HEK293 (cell line): ENCODE results near the gene S1PR1.

ENCODE experiments used
- CTCF ChIA-PET: fragments of 350-600 bp; formaldehyde crosslinking; extraction: SDS; loops from one replicate; lab custom pipeline; 2021; ENCODE audit warnings: antibody characterized with exemption; lab: Yijun Ruan, JAX
- POLR2A ChIA-PET: fragments of 300-600 bp; formaldehyde crosslinking; extraction: SDS; loops from one replicate; lab custom pipeline; 2020; ENCODE audit warnings: antibody characterized with exemption, inconsistent platforms; lab: Yijun Ruan, JAX
- H3K27ac ChIP-seq: fragments of 200-500 bp; sonication (Bioruptor generic); 2 replicates; pipeline ENCODE4 v1.5.1; 2014; ENCODE audit warnings: low read depth, low read length, control low read depth, inconsistent platforms; ENCODE audit errors: extremely low read depth
- H3K36me3 ChIP-seq, 2 experiments: fragments of 200-500 bp in 1 of 2; sonication (Bioruptor generic) in 1 of 2; 1 replicate in 1 of 2; 2 replicates in 1 of 2; pipeline ENCODE4 v1.5.1; 2014 to 2017; ENCODE audit warnings: inconsistent platforms in 2 of 2, low read length in 2 of 2; ENCODE audit not compliant: control insufficient read depth in 2 of 2, insufficient read depth in 1 of 2
- H3K4me1 ChIP-seq: fragments of 200-500 bp; sonication (Bioruptor generic); 2 replicates; pipeline ENCODE4 v1.5.1; 2014; ENCODE audit warnings: mild to moderate bottlenecking, low read length, inconsistent platforms; ENCODE audit not compliant: control insufficient read depth, insufficient read depth
- H3K4me3 ChIP-seq: 2 replicates; pipeline ENCODE4 v1.5.1; 2011; ENCODE audit warnings: low read depth, mild to moderate bottlenecking, control low read depth, low read length, moderate library complexity
- H3K9me3 ChIP-seq: fragments of 200-500 bp; sonication (Bioruptor generic); 2 replicates; pipeline ENCODE4 v1.5.1; 2014; ENCODE audit warnings: low read depth, low read length, inconsistent platforms; ENCODE audit not compliant: control insufficient read depth, insufficient read depth
- FEZF1 ChIP-seq: fragments of 450-650 bp; formaldehyde crosslinking; IDR thresholded peaks from 2 replicates; pipeline ENCODE4 v1.5.1; 2016; ENCODE audit warnings: missing biosample characterization, missing genetic modification characterization
- KLF1 ChIP-seq: fragments of 450-650 bp; formaldehyde crosslinking; IDR thresholded peaks from 2 replicates; pipeline ENCODE4 v1.5.1; 2016; ENCODE audit warnings: missing biosample characterization, missing genetic modification characterization
- PRDM10 ChIP-seq: fragments of 450-650 bp; formaldehyde crosslinking; IDR thresholded peaks from 2 replicates; pipeline ENCODE4 v1.5.1; 2016; ENCODE audit warnings: missing biosample characterization, missing genetic modification characterization
- REST ChIP-seq: fragments of 450-650 bp; formaldehyde crosslinking; IDR thresholded peaks from 2 replicates; pipeline ENCODE4 v1.5.1; 2016; ENCODE audit warnings: missing biosample characterization, missing genetic modification characterization
- SP2 ChIP-seq: fragments of 450-650 bp; formaldehyde crosslinking; IDR thresholded peaks from 2 replicates; pipeline ENCODE4 v1.5.1; 2016; ENCODE audit warnings: missing biosample characterization, missing genetic modification characterization
- ZBTB17 ChIP-seq: fragments of 450-650 bp; formaldehyde crosslinking; IDR thresholded peaks from 2 replicates; pipeline ENCODE4 v1.5.1; 2016; ENCODE audit warnings: missing biosample characterization, missing genetic modification characterization
- ZBTB21 ChIP-seq: fragments of 450-650 bp; formaldehyde crosslinking; IDR thresholded peaks from 2 replicates; pipeline ENCODE4 v1.5.1; 2017; ENCODE audit warnings: missing biosample characterization, missing genetic modification characterization
- ZEB2 ChIP-seq: fragments of 450-650 bp; formaldehyde crosslinking; IDR thresholded peaks from 2 replicates; pipeline ENCODE4 v1.5.1; 2016; ENCODE audit warnings: missing biosample characterization, missing genetic modification characterization
- ZNF10 ChIP-seq: fragments of 450-650 bp; formaldehyde crosslinking; IDR thresholded peaks from 2 replicates; pipeline ENCODE4 v1.5.1; 2017; ENCODE audit warnings: missing biosample characterization, missing genetic modification characterization
- ZNF175 ChIP-seq: fragments of 450-650 bp; formaldehyde crosslinking; IDR thresholded peaks from 2 replicates; pipeline ENCODE4 v1.5.1; 2016; ENCODE audit warnings: missing biosample characterization, missing genetic modification characterization
- ZNF24 ChIP-seq: fragments of 450-650 bp; formaldehyde crosslinking; IDR thresholded peaks from 2 replicates; pipeline ENCODE4 v1.5.1; 2016; ENCODE audit warnings: missing biosample characterization, missing genetic modification characterization
- ZNF362 ChIP-seq: fragments of 450-650 bp; formaldehyde crosslinking; IDR thresholded peaks from 2 replicates; pipeline ENCODE4 v1.5.1; 2016; ENCODE audit warnings: missing biosample characterization, missing genetic modification characterization
- ZNF518A ChIP-seq: fragments of 450-650 bp; formaldehyde crosslinking; conservative IDR thresholded peaks from 2 replicates; pipeline ENCODE4 v1.5.1; 2016; ENCODE audit warnings: low read depth, missing biosample characterization, missing genetic modification characterization
- ZNF529 ChIP-seq: fragments of 450-650 bp; formaldehyde crosslinking; IDR thresholded peaks from 2 replicates; pipeline ENCODE4 v1.5.1; 2017; ENCODE audit warnings: missing genetic modification characterization, missing biosample characterization; ENCODE audit not compliant: insufficient replicate concordance
- ZNF610 ChIP-seq: fragments of 450-650 bp; formaldehyde crosslinking; IDR thresholded peaks from 2 replicates; pipeline ENCODE4 v1.5.1; 2016; ENCODE audit warnings: missing biosample characterization, missing genetic modification characterization, borderline replicate concordance
- ZNF626 ChIP-seq: fragments of 450-650 bp; sonication (Bioruptor Pico); formaldehyde crosslinking; IDR thresholded peaks from 2 replicates; pipeline ENCODE4 v1.5.1; 2018; ENCODE audit warnings: missing biosample characterization, missing genetic modification characterization, inconsistent platforms
- ZNF639 ChIP-seq: fragments of 450-650 bp; formaldehyde crosslinking; IDR thresholded peaks from 2 replicates; pipeline ENCODE4 v1.5.1; 2016; ENCODE audit warnings: missing biosample characterization, missing genetic modification characterization
- ZNF76 ChIP-seq: fragments of 450-650 bp; formaldehyde crosslinking; IDR thresholded peaks from 2 replicates; pipeline ENCODE4; 2016; ENCODE audit warnings: low read depth, missing biosample characterization, missing genetic modification characterization, borderline replicate concordance
- ZSCAN16 ChIP-seq: fragments of 450-650 bp; formaldehyde crosslinking; IDR thresholded peaks from 2 replicates; pipeline ENCODE4 v1.5.1; 2016; ENCODE audit warnings: missing biosample characterization, missing genetic modification characterization

Gene S1PR1

GRCh38 chr1:101244842-101245241, 8.0 kb downstream of the S1PR1 start:
- H3K27ac ChIP-seq: no peak overlapping the region
- TF ChIP-seq ZSCAN16 (tag by site-specific recombination) (no peak), PRDM10 (tag by site-specific recombination) (no peak), ZNF10 (tag by site-specific recombination) (no peak), ZEB2 (no peak), ZNF610 (tag by site-specific recombination) (0 out of 2 replicates have a peak, but pooled peaks have one; percentile 15), ZNF175 (no peak), ZNF362 (tag by site-specific recombination) (peak; percentile 82), ZNF626 (tag by site-specific recombination) (no peak), ZNF24 (tag by site-specific recombination) (no peak), FEZF1 (tag by site-specific recombination) (no peak), ZBTB17 (tag by site-specific recombination) (0 out of 2 replicates have a peak, but pooled peaks have one; percentile 32), ZNF518A (no peak)
- H3K4me3 ChIP-seq: no peak overlapping the region
- 0 out of 2 replicates have a peak, but pooled peaks cover 4% of the 10 kb centered on the region for H3K4me1 ChIP-seq
- POLR2A ChIA-PET: no interaction called here
- peaks cover 0 to 4% of the 10 kb centered on the region in 2 experiments; a peak in 2 of 3 replicates for H3K36me3 ChIP-seq
- CTCF ChIA-PET: interaction anchor here (0.7 to 3.1 kb wide), 5 partner anchors 43 to 324 kb away, joined by 3 to 10 read pairs (median 4); no protein-coding TSS in a partner anchor
- H3K9me3 ChIP-seq: no peaks in the 10 kb centered on the region

- POLR2A ChIA-PET: no interaction called here
- CTCF ChIA-PET: interaction anchor here (1.0 to 3.1 kb wide), 3 partner anchors 43 to 324 kb away, joined by 3 to 10 read pairs (median 4); no protein-coding TSS in a partner anchor
- TF ChIP-seq ZBTB21 (tag by site-specific recombination) (no peak), SP2 (tag by site-specific recombination) (no peak), ZNF529 (no peak), ZNF639 (tag by site-specific recombination) (no peak), KLF1 (tag by site-specific recombination) (no peak), ZNF24 (tag by site-specific recombination) (no peak), REST (tag by site-specific recombination) (no peak), ZNF76 (no peak)
These were observed 8.6 kb downstream of the S1PR1 start for GRCh38 chr1:101245246-101245927.

More at GRCh38 chr1:101245246-101245927, 8.6 kb downstream of the S1PR1 start:
- Histone ChIP-seq H3K36me3 (no peaks in the 10 kb centered on the region), H3K4me1 (peaks cover 4% of the 10 kb centered on the region; the same call in 1 of the 2 replicates), H3K9me3 (no peaks in the 10 kb centered on the region), H3K27ac (no peak overlapping the region), H3K4me3 (no peak overlapping the region)
